HG03108 (cell line): ENCODE results near the gene KDM2A.

Experiments used
- ATAC-seq: cut with Tn5 transposase; IDR thresholded peaks from one replicate; pipeline ENCODE4 v1.9.1; 2021; ENCODE audit warnings: moderate library complexity; ENCODE audit not compliant: unreplicated experiment

KDM2A gene

GRCh38 chr11:67300256-67300755, 181.2 kb downstream of the KDM2A start:
- no peak for ATAC-seq

GRCh38 chr11:67300756-67301312, 181.8 kb downstream of the KDM2A start:
- ATAC-seq, result no peak

- no peak for ATAC-seq
Observed at GRCh38 chr11:67301313-67301921, 182.4 kb downstream of the KDM2A start.

- no peak for ATAC-seq
Observed at GRCh38 chr11:67301951-67302516, 183.0 kb downstream of the KDM2A start.

- no peak for ATAC-seq
Observed at GRCh38 chr11:67302571-67303131, 183.6 kb downstream of the KDM2A start.

GRCh38 chr11:67303132-67303834, 184.2 kb downstream of the KDM2A start, which contains the start of gene SSH3:
SSH3 (plus strand) TSS chr11:67303530; CDS start chr11:67303626, 96 bp downstream.
- ATAC-seq, result no peak

GRCh38 chr11:67303835-67304411, 184.9 kb downstream of the KDM2A start:
- ATAC-seq, result no peak

- no peak for ATAC-seq
Observed at GRCh38 chr11:67304511-67305113, 185.5 kb downstream of the KDM2A start.

- ATAC-seq, result no peak
Observed at GRCh38 chr11:67306769-67307544, 187.9 kb downstream of the KDM2A start.

GRCh38 chr11:67307545-67308001, 188.5 kb downstream of the KDM2A start:
- no peak for ATAC-seq
